Epithelial cell of esophagus (primary cell): Measurements from ENCODE around the gene ARF6.

ENCODE experiments used
- DNase-seq: peaks from one replicate; pipeline ENCODE4 v3.0.0; 2010; ENCODE audit warnings: low read depth
- H3K4me3 ChIP-seq: 2 replicates; pipeline ENCODE4 v1.5.1; 2011; ENCODE audit warnings: mild to moderate bottlenecking, low read length, control low read depth
- CTCF ChIP-seq: IDR thresholded peaks from 2 replicates; pipeline ENCODE4 v1.5.1; 2011; ENCODE audit warnings: low read depth, mild to moderate bottlenecking, low read length, control low read depth, inconsistent platforms; ENCODE audit not compliant: insufficient read depth; ENCODE audit errors: missing control alignments

Gene ARF6

GRCh38 chr14:49923881-49924280 lies 31.0 kb downstream of the ARF6 start:
- no peak for TF ChIP-seq CTCF
- DNase-seq, result no peak
- no peak overlapping the region for H3K4me3 ChIP-seq

GRCh38 chr14:49924852-49925251 lies 32.0 kb downstream of the ARF6 start:
- DNase-seq, result no peak
- no peak overlapping the region for H3K4me3 ChIP-seq
- TF ChIP-seq CTCF, result no peak

GRCh38 chr14:49926803-49927202 lies 33.9 kb downstream of the ARF6 start:
- no peak for TF ChIP-seq CTCF
- no peak overlapping the region for H3K4me3 ChIP-seq
- DNase-seq, result peak; percentile 41

DNA sequence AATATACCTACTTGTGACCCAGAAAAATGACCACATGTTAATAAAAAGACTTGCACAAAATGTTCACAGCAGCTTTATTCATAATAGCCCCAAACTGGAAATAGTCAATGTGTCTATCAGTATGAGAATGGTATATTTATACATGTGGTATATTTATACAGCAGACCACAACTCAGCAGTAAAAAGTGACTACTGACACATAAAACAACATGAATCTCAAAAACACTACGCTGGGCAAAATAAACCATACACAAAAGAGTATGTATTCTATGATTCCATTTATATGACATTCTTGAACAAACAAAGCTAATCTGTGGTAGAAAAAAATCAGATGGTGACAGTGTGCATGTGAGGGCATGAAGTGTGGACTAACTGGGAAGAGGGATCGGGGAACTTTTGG lies 35.1 kb downstream of the ARF6 start:
- no peak for TF ChIP-seq CTCF
- H3K4me3 ChIP-seq, result no peak overlapping the region
- DNase-seq, result no peak

DNA sequence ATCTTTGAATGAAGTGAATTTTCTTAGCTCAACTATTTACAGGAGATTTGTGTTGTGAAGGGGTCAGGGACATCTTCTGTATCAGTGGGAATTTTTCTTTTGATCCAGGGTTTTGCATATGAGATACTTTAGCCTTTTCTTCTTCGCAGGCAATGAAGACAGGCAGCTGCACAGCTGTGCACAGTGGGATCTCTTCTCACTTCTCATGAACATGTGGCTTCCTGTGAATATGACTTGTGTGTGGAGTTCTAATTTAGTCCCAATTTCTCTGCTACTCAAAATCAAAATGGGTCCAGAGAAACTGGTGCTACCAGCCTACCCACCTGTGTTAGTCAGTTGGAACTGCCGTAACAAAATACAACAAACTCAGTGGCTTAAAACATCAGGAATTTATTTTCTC lies 37.8 kb downstream of the ARF6 start:
- no peak for TF ChIP-seq CTCF
- no peak for DNase-seq

DNA sequence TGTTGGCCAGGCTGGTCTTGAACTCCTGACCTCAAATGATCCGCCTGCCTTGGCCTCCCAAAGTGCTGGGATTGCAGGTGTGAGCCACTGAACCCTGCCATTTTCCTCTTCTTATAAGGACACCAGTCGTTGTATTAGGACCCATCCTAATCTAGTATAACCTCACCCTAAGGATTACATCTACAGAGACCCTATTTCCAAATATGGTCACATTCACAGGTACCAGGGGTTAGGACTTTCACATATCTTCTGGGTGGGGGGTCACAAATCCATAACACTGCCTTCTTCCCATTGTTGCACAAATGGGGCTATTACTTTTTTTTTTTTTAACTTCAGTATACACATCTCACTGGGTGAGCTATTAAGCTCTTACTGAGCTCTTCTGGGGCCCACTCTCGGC lies 38.6 kb downstream of the ARF6 start:
- no peak for DNase-seq
- H3K4me3 ChIP-seq, result no peak overlapping the region
- no peak for TF ChIP-seq CTCF

More for the DNA sequence above, 37.8 kb downstream of the ARF6 start:
- H3K4me3 ChIP-seq, result no peak overlapping the region

- no peak for TF ChIP-seq CTCF
- no peak for DNase-seq
- H3K4me3 ChIP-seq, result no peak overlapping the region
These were observed 40.2 kb downstream of the ARF6 start for GRCh38 chr14:49933128-49933527.
